HCT116 (cell line): ENCODE measurements around the gene SEMG1. TPM values are rescaled to one million over a fixed set of nuclear protein-coding genes. Genes with fewer than 3 reads are reported as not detected.

Experiments used
- ATAC-seq: fragments of 200-7000 bp; cut with Tn5 transposase; 2 replicates; pipeline ENCODE4 v1.9.1; 2020; ENCODE audit warnings: mild to moderate bottlenecking, moderate library complexity
- BruUV-seq: library from RNA; stranded (reverse); fragments of 400-500 nt; replicated peaks from 2 replicates; lab custom pipeline; 2021; lab: Mats Ljungman, UMichigan
- CTCF ChIA-PET: fragments of 300-600 bp; sonication (Branson Sonifier 250); formaldehyde crosslinking; loops from one replicate; lab custom pipeline; 2021; ENCODE audit warnings: antibody characterized with exemption; lab: Charles Lee
- POLR2A ChIA-PET: fragments of 300-600, 350-600 bp; sonication (Branson Sonifier 250); formaldehyde crosslinking; loops from one replicate; lab custom pipeline; 2021; ENCODE audit warnings: antibody characterized with exemption; lab: Charles Lee
- RAD21 ChIA-PET, 2 experiments: fragments of 300-600 bp; sonication (Branson Sonifier 250); formaldehyde crosslinking; loops; one replicate each; lab custom pipeline; 2023; ENCODE audit warnings: low total read pairs in 2 of 2; ENCODE audit not compliant: uncharacterized antibody in 2 of 2, unreplicated experiment in 2 of 2, low non-redundant PET in 1 of 2; lab: Charles Lee
- DNase-seq: peaks from one replicate; pipeline ENCODE4 v3.0.0-alpha.2; 2010; ENCODE audit warnings: low read depth, low spot score
- H2AFZ ChIP-seq: fragments of 200-600 bp; shearing (Covaris generic), sonication (generic); 2 replicates; pipeline ENCODE4 v1.6.1; 2017; ENCODE audit warnings: low read depth, mixed run types, mixed read lengths, antibody characterized with exemption, low read length; ENCODE audit not compliant: poor library complexity, severe bottlenecking
- H3K27ac ChIP-seq: 2 replicates; pipeline ENCODE4 v1.5.1; 2012; ENCODE audit warnings: low read depth, low read length
- H3K27me3 ChIP-seq: fragments of 200-600 bp; sonication (generic); 2 replicates; pipeline ENCODE4 v1.6.1; 2016; ENCODE audit warnings: mixed run types, low read length, mixed read lengths; ENCODE audit not compliant: insufficient read depth
- H3K36me3 ChIP-seq, 2 experiments: fragments of 200-500 bp in 1 of 2; fragments of 200-600 bp in 1 of 2; sonication (Bioruptor generic) in 1 of 2; sonication (generic) in 1 of 2; 2 replicates each; pipeline versions ENCODE4 v1.5.1 to v1.6.1; 2014 to 2016; ENCODE audit warnings: low read length in 2 of 2, inconsistent platforms in 1 of 2, mixed read lengths in 1 of 2, mixed run types in 1 of 2; ENCODE audit not compliant: insufficient read depth in 2 of 2, control insufficient read depth in 1 of 2
- H3K4me1 ChIP-seq, 2 experiments: fragments of 200-600 bp in 1 of 2; sonication (generic) in 1 of 2; 2 replicates each; pipeline versions ENCODE4 v1.5.1 to v1.6.1; 2012 to 2017; ENCODE audit warnings: low read length in 2 of 2, inconsistent platforms in 1 of 2, mild to moderate bottlenecking in 1 of 2, mixed read lengths in 1 of 2, mixed run types in 1 of 2, moderate library complexity in 1 of 2; ENCODE audit not compliant: insufficient read depth in 2 of 2, control insufficient read depth in 1 of 2
- H3K4me2 ChIP-seq: fragments of 200-600 bp; sonication (generic); 2 replicates; pipeline ENCODE4 v1.6.1; 2017; ENCODE audit warnings: mixed run types, low read length, mixed read lengths
- H3K4me3 ChIP-seq, 2 experiments: fragments of 200-600 bp in 1 of 2; sonication (generic) in 1 of 2; replicated peaks in 1 of 2; 2 replicates each; pipeline ENCODE4 v1.5.1; 2011 to 2016; ENCODE audit warnings: low read length in 2 of 2, control low read depth in 1 of 2, low read depth in 1 of 2, mild to moderate bottlenecking in 1 of 2, mixed read lengths in 1 of 2, mixed run types in 1 of 2
- H3K79me2 ChIP-seq: fragments of 200-600 bp; sonication (generic); 2 replicates; pipeline ENCODE4 v1.6.1; 2017; ENCODE audit warnings: mild to moderate bottlenecking, mixed run types, low read length, moderate library complexity, mixed read lengths; ENCODE audit not compliant: insufficient read depth
- H3K9ac ChIP-seq: fragments of 200-600 bp; sonication (generic); 2 replicates; pipeline ENCODE4 v1.6.1; 2016; ENCODE audit warnings: low read length, mixed read lengths
- H3K9me2 ChIP-seq: fragments of 200-600 bp; sonication (generic), shearing (Covaris generic); 2 replicates; pipeline ENCODE4 v1.6.1; 2017; ENCODE audit warnings: mixed run types, mild to moderate bottlenecking, moderate library complexity; ENCODE audit not compliant: insufficient read depth
- H3K9me3 ChIP-seq, 2 experiments: fragments of 200-500 bp in 1 of 2; fragments of 200-600 bp in 1 of 2; sonication (Bioruptor generic) in 1 of 2; sonication (generic) in 1 of 2; 2 replicates each; pipeline ENCODE4 v1.6.1; 2014 to 2017; ENCODE audit warnings: low read length in 2 of 2, mixed read lengths in 2 of 2, inconsistent platforms in 1 of 2, low read depth in 1 of 2, mild to moderate bottlenecking in 1 of 2, mixed run types in 1 of 2, moderate library complexity in 1 of 2; ENCODE audit not compliant: control insufficient read depth in 1 of 2, insufficient read depth in 1 of 2
- H4K20me1 ChIP-seq: fragments of 200-600 bp; sonication (generic), shearing (Covaris generic); 2 replicates; pipeline ENCODE4 v1.6.1; 2017; ENCODE audit warnings: mixed run types, mild to moderate bottlenecking, moderate library complexity; ENCODE audit not compliant: insufficient read depth
- CEBPB ChIP-seq: IDR thresholded peaks from 2 replicates; pipeline ENCODE4 v1.6.1; 2012; ENCODE audit warnings: low read depth
- EGR1 ChIP-seq: IDR thresholded peaks from 2 replicates; pipeline ENCODE4 v1.6.1; 2012; ENCODE audit warnings: low read depth
- ELF1 ChIP-seq: IDR thresholded peaks from 2 replicates; pipeline ENCODE4 v1.6.1; 2012; ENCODE audit warnings: low read depth, borderline replicate concordance
- EZH2 ChIP-seq: fragments of 200-600 bp; sonication (generic); IDR thresholded peaks from 2 replicates; pipeline ENCODE4 v1.6.1; 2017; ENCODE audit warnings: antibody characterized with exemption, mixed run types
- EZH2phosphoT487 ChIP-seq: fragments of 200-600 bp; IDR thresholded peaks from 2 replicates; pipeline ENCODE4 v1.6.1; 2018; ENCODE audit warnings: antibody characterized with exemption, borderline replicate concordance
- POLR2A ChIP-seq: IDR thresholded peaks from 2 replicates; pipeline ENCODE4 v1.7.0; 2011; ENCODE audit warnings: borderline replicate concordance; ENCODE audit not compliant: insufficient read depth, insufficient read length; ENCODE audit errors: extremely low read depth
- POLR2AphosphoS5 ChIP-seq: IDR thresholded peaks from 2 replicates; pipeline ENCODE4 v1.6.1; 2011; ENCODE audit warnings: mild to moderate bottlenecking, low read depth, low read length, moderate library complexity
- REST ChIP-seq: IDR thresholded peaks from 2 replicates; pipeline ENCODE4 v1.6.1; 2012; ENCODE audit warnings: low read depth
- SIN3A ChIP-seq: IDR thresholded peaks from 2 replicates; pipeline ENCODE4 v1.6.1; 2012; ENCODE audit warnings: low read depth
- SRF ChIP-seq: IDR thresholded peaks from 2 replicates; pipeline ENCODE4 v1.6.1; 2012; ENCODE audit warnings: low read depth
- TCF7L2 ChIP-seq: IDR thresholded peaks from 2 replicates; pipeline ENCODE4 v1.7.0; 2011; ENCODE audit warnings: borderline replicate concordance, inconsistent platforms; ENCODE audit not compliant: insufficient read depth, insufficient read length; ENCODE audit errors: extremely low read depth
- YY1 ChIP-seq: IDR thresholded peaks from 2 replicates; pipeline ENCODE4 v1.6.1; 2011; ENCODE audit warnings: low read length, low read depth, moderate library complexity, mild to moderate bottlenecking; ENCODE audit not compliant: insufficient replicate concordance; ENCODE audit errors: extremely low read depth
- ZNF274 ChIP-seq: fragments of 200-500 bp; sonication (Bioruptor generic); IDR thresholded peaks from 2 replicates; pipeline ENCODE4 v1.6.1; 2014; ENCODE audit warnings: mild to moderate bottlenecking, low read depth, low read length, inconsistent platforms
- intact Hi-C: fragments of 100-400 bp; cut with micrococcal nuclease; formaldehyde crosslinking; loops from 2 replicates; pipeline ENCODE4 v1.10.0; 2022
- total RNA-seq: library from RNA; stranded (reverse); gene quantifications from one replicate; pipeline ENCODE4 v1.2.1, GENCODE V29; 2021; ENCODE audit not compliant: unreplicated experiment
- TF ChIP-seq, protein P1 (sequence below): IDR thresholded peaks from 2 replicates; pipeline ENCODE4 v1.6.1; 2012

SEMG1 gene
- total RNA-seq, 1 experiment from 2014 or later: not detected

- no peaks in the 10 kb centered on the region for H3K4me1 ChIP-seq
- no peaks in the 10 kb centered on the region for H3K79me2 ChIP-seq
- DNase-seq (no peak), ATAC-seq (no peak)
- no peak overlapping the region for H2AFZ ChIP-seq
- CTCF ChIA-PET: no interaction called here
- H3K27me3 ChIP-seq: peaks cover 52% of the 10 kb centered on the region
- H3K9me2 ChIP-seq: no peaks in the 10 kb centered on the region
- H3K9ac ChIP-seq: no peak overlapping the region
- no peak overlapping the region for H3K4me3 ChIP-seq
- H4K20me1 ChIP-seq: no peaks in the 10 kb centered on the region
- no peaks in the 10 kb centered on the region for H3K36me3 ChIP-seq
- TF ChIP-seq REST: no peak
- TF ChIP-seq, all 23 proteins: peak for 0
- RAD21 ChIA-PET: no interaction called here
- no TSS peak for BruUV-seq
- Histone ChIP-seq H3K27ac (no peak overlapping the region), H3K9me3 (no peaks in the 10 kb centered on the region), H3K4me2 (no peak overlapping the region)
- POLR2A ChIA-PET: no interaction called here
- intact Hi-C loops: no loop called here
These were observed 41.0 kb downstream of the SEMG1 start for GRCh38 chr20:45247865-45248264.

- POLR2A ChIA-PET: no interaction called here
- no peak overlapping the region for H3K4me3 ChIP-seq
- H3K27me3 ChIP-seq: peaks cover 48% of the 10 kb centered on the region
- TF ChIP-seq POLR2AphosphoS5 (no peak), SIN3A (no peak), ZNF274 (no peak), SRF (no peak), TCF7L2 (no peak), EZH2 (no peak), EGR1 (no peak), POLR2A (no peak), CEBPB (no peak), YY1 (no peak), EZH2phosphoT487 (no peak), ELF1 (no peak)
- TF ChIP-seq, protein P1, sequence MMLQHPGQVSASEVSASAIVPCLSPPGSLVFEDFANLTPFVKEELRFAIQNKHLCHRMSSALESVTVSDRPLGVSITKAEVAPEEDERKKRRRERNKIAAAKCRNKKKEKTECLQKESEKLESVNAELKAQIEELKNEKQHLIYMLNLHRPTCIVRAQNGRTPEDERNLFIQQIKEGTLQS: no peak
- no peak overlapping the region for H3K4me2 ChIP-seq
- H3K9ac ChIP-seq: no peak overlapping the region
- no peak overlapping the region for H2AFZ ChIP-seq
- H3K4me1 ChIP-seq: no peaks in the 10 kb centered on the region
- no peak for ATAC-seq
- H3K36me3 ChIP-seq: no peaks in the 10 kb centered on the region
- RAD21 ChIA-PET: no interaction called here
- DNase-seq: no peak
- H3K27ac ChIP-seq: no peak overlapping the region
- H3K79me2 ChIP-seq: no peaks in the 10 kb centered on the region
- no TSS peak for BruUV-seq
- no peaks in the 10 kb centered on the region for H4K20me1 ChIP-seq
- H3K9me3 ChIP-seq: no peaks in the 10 kb centered on the region
- CTCF ChIA-PET: interaction anchor here (1.0 kb wide), 1 partner anchor 19 kb away, joined by 3 read pairs; no protein-coding TSS in a partner anchor
- H3K9me2 ChIP-seq: no peaks in the 10 kb centered on the region
- intact Hi-C loops: no loop called here
These were observed 41.8 kb downstream of the SEMG1 start for GRCh38 chr20:45248609-45249008.
